Islet precursor cell (in vitro differentiated cells): ENCODE results near the gene ZNF532.

ENCODE experiments used
- DNase-seq: peaks from one replicate; pipeline ENCODE4 v3.0.0-alpha.2; 2018

The ZNF532 gene

DNA sequence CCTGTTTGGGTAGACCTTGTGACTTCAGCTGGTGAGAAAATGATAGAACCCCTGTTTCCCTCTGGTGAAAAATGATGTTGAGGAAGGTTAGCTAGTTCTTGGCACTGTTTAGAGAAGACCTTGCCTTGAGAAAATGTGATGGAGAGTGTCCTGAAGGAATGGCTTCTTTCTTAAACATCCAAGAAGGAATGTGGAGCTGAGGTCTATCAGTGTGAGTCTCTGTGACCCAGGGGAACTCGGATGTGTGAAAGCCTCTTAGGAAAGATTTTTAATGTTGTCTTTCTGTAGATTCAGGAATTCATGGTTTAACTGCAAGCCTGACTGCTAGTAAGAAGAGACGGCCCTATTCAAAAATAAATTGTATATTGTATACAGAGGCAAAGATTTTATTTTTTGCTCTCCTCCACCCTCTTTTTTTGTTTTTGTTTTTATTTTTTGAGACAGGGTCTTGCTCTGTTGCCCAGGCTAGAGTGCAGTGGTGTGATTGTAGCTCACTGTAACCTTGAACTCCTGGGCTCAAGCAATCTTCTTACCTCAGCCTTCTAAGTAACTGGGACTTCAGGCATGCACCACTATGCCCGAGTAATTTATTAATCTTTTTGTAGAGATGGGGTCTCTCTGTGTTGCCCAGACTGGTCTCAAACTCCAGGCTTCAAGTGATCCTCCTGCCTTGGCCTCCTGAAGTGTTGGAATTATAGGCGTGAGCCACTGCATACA lies 87.5 kb downstream of the ZNF532 start:
- no peak for DNase-seq

DNA sequence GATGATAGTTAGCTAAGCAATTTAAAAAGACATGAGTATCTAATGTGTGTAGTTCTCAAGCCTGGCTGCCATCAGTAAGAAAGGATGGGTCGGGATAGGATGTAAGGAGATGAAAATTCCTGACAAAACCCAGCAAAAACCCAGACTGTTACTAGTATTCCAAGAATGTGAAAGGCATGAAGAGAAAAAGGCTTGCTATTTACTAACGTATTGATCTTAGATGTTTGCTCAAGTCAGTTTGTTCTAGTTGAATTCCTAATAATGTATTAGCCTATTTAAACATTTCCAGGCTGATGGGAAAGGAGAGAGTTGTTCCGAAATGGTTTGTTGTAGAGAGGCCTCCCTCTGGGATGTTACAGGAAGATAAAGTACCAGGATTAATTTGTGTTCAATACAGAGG lies 88.2 kb downstream of the ZNF532 start:
- DNase-seq = no peak

DNA sequence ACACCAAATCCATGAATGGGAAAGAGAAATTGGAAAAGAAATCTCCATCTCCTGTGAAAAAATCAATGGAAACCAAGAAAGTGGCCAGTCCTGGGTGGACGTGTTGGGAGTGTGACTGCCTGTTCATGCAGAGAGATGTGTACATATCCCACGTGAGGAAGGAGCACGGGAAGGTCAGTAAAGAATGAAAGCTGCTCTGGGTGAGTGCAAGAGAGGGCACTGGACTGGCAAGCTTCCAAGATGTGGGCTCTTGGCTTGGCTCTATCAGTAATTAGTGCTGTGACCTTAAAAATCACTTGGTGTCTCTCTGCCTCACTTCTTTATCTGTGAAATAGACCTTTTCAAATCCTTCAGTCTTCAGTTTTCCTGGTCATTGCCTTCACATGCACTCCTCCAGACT lies 89.0 kb downstream of the ZNF532 start:
- DNase-seq = no peak

DNA sequence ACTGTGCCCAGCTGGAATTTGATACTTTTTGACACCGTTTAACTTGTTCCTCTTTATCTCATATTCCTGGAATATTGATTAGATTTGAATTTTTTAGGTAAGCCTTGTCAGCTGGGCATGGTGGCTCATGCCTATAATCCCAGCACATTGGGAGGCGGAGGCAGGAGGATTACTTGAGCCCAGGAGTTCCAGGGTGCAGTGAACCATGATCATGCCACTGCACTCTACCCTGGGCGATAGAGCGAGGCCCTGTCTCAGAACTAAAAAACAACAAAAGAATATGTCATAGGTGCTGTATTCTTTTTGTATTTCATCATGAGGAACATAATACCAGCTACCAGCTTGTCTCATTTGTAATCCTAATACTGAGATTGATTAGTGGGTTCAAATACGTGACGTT lies 90.3 kb downstream of the ZNF532 start:
- no peak for DNase-seq

DNA sequence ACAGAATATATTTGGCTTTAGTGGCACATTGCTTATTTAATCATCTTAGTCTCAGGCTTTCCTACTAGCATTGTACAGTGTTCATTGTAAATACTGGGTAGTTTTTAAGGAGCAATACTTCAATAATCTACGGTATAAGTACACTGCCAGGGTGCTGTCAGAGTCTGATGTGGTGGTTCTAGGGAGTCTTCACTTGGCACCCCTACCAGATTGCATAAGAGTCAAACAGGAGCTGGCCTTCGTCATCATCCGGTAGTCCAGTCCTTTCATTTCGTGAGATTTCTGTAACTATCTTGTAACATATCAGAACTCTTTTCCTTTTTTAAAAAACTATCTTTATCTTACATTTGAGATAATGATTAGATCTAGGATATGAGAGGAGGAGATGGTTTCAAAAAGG lies 91.1 kb downstream of the ZNF532 start:
- no peak for DNase-seq

DNA sequence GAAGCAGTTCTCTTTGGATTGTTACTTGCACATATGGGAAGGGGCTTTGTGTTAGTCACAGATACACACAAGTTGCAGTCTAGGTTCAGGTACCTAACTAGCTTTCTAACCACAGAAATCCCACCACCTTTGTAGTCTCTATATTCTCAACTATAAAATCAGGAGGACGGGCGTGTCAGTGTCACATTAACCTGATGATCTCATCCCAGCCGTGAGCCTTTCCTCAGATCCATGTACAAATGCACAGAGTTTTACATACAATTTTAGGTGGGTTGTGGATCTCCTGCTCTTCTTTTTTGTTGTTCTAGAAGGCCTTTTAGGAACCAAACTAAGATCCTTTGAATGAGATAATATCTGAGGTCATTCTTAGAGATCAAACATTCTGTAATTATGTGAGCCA lies 94.0 kb downstream of the ZNF532 start:
- no peak for DNase-seq

DNA sequence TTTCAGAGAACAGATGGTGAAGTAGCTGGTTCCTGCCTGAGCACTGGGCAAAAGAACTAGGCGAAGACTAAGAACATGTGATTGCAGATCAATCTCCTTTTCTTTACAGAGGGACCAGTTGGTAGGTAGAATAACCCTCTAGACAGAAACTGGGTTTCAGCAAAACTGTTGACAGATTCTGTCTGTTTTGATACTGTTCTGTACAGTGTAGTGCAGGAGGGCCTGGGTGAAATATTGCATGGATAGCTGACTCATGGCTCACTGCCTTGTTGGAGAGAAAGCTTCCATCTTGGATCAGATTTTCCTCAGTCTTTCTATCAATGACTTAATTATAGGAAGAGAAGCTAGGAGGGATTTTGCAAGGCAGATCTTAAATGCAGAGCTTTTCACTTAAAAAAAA lies 95.8 kb downstream of the ZNF532 start:
- no peak for DNase-seq

DNA sequence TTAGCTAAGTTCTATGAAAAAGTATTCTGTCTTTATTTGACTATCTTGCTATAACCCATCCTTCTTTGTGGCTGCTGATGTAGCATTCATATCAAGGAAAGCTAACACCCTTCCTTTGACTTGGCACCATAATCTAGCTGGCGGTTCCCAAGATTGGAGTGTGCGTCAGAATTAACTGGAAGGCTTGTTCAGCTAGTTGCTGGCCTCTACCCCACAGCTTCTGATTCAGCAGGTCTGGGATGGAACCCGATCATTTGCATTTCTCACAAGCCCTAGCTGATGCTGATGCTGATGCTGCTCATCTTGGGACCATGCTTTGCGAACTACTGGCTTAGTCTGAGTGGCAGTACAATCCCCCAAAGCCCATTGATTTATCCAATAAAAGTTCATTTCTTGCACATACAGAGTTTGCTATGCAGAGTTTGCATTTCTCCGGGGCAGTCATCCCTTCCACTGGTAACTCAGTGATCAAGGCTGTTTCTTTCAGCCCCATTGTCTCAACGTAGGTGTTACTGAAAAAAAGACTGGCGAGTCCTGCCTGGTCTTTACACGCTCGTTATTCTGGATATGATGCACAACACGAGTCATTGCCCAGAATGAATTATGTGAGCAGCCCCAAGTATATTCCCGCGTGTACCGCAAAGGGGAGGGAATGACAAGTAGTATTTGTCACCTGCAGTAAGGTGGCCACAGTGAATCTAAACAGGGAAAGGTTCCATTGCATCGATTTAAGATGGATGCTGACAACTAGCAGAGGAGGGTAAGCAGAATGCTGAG lies 96.5 kb downstream of the ZNF532 start:
- DNase-seq = no peak

DNA sequence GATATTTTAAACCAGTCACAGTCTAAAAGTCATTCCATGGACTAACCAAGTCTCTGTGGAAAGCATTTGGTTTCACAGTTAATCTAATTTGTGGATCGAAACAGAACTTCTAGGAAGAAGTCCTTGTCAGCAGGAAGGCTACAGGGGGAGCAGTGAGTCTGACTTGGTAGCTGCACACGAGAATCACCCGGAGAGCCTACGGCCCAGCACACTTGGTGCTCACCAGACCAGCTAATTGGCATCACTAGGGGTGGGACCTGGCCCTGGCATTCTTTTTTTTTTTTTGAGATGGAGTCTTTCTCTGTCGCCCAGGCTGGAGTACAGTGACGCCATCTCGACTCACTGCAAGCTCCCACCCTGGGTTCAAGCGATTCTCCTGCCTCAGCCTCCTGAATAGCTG lies 97.7 kb downstream of the ZNF532 start:
- DNase-seq = no peak

DNA sequence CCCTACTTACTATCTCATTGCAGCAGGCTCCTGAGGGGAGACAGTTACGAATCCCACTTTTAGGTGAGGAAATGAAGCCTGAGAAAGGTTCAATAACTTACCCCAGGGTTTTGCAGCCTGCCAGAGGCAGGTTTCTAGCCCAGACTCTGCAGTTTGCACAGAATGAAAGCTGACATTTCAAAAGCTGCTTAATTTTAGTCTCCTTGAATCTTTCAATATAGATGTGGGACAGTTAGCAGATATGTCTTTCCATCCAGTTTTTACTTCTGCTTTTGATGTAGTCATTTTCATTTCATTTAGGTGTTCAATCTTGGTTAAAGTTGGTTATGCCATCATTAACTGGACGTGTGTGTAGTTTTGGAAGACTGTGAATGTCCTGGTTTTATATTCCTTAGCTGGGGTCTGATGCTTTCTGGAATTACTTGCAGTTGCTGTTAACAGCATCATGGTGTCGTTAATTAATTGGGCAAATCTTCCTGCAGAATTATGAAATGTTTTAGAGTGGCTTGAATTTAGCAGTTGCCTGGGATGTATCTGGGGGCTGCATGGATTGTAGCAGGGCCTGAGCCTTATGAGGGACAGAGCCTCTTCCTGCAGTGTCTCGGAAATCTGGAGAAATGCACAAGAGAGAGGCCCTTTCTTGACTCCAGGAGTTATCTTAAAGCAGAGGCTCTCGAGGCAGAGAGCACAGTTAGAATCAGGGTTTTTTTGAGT lies 100.8 kb downstream of the ZNF532 start:
- no peak for DNase-seq

DNA sequence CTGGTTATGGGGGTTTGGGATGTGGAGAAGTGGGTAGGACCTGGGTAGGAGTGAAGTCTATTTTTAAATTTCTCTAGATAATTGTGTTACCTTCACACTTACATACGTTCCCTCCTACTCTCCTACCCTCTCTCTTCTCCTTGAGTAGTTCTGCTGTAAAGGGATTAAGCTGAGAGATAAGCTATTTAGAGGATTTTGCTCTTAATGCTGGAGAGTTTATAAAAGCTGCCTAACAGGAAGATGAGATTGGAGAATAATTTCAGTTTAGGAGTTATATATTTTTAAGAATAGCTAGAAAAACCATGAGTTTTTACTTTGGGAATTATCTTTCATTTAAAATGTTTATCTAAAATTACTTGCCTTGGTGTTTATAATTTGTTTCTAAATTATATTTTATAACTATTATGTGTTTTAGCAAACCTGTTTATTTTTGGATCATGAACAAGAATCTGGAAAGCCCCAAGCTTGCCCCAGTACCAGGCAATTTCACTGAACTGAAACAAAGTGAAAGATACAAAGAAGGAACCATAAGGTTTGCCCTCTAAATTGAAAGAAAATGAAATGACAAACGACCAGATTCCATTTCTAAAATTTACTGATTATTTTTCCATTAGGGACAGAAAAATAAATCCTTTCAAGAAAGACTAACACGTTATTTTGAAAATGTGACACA lies 101.5 kb downstream of the ZNF532 start:
- DNase-seq = no peak

DNA sequence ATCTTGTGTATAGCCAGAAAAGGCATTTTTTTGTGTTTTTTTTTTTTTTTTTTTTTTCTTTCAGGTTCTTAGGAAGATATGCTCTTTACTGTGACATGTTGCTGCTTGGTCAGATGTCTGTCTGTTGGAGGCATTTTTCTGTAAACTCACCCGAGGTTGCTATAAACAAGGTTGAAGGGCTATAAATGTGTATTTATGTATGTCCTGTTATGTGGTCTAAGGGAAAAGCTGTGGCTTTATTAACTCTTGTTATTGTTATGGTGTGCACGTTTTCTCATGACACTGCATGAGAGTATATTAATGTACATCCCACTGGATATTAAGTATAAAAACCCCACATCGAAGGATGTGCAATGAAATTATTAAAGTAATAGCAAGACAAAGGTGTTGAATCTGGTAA lies 102.0 kb downstream of the ZNF532 start:
- no peak for DNase-seq

DNA sequence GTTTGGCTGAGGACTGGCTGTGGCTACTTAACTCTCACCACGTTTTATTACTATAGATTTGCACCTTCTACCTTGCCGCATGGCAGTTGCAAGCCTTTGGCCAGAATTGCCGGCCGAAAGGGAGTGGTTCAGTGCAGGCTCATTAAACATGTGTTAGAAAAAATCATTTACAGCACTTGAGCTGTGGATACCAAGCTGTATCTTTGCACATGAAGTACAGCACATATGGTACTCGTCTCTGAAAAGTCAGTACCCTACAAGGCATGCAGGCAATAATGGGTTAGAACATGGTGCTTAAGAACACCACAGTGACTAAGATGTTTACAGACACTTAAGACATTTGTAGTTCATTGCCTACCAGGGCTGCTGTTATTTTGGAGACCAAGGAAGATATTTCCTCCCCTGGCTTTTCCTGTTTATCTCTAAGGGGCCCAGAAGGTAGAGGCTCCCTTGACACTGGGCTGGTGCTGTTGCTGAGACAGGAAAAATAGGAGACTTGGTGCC lies 103.1 kb downstream of the ZNF532 start:
- no peak for DNase-seq

DNA sequence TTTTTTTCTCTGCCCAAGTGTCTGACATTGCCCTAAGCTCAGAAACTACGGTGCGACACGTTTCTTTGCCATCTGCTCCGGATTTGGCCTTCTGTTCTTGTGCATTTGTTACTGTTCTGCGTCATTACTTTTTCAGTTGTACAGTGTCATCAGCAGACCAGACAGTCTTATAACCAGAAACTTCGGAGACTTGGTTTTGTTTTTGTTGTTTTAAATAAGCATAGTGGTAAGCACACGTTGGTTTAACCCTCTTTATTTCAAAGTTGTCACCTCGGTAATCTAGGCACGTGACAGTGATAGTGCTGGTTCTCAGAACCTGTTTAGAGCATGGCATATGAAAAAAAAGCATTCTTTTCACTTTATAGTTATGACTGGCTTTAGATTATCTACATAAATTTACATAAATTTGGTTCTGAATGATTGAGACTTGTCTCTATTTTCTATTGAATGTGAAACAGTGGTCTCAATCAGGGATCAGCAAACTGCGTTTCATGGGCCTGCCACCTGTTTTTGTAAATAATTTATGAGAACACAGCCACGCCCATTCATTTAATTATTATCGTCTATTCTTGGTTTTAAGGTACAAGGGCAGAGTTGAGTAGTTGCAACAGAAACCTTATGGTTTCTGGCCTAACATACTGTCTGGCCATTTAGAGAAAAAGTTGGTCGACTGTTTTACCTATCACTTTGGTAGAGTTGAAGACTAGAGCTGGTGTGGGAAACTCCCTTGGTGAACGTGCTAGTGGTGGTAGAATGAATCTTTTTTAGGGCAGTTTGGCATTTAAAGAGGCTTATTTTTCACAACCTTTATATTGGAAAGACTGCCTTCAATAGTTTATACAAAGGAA lies 106.5 kb downstream of the ZNF532 start:
- no peak for DNase-seq

DNA sequence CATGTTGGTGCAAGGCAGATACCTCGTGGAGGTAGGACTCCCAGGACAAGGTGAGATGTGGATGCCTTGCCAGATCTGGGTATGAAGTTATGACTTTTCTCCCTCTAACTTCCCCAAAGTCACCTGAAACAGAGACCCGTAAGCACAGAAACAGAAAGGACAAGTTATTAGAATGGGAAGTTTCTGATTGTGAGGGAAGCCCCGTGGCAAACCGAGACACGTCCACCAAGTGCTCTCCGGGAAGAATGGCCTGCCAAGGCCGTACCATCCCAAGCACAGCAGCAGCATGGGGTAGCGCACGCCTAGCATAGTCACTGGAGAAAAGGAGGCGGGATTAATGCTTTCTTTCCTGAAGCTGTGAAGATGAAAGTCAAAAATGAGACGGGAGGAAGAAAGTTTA lies 110.6 kb downstream of the ZNF532 start:
- no peak for DNase-seq

DNA sequence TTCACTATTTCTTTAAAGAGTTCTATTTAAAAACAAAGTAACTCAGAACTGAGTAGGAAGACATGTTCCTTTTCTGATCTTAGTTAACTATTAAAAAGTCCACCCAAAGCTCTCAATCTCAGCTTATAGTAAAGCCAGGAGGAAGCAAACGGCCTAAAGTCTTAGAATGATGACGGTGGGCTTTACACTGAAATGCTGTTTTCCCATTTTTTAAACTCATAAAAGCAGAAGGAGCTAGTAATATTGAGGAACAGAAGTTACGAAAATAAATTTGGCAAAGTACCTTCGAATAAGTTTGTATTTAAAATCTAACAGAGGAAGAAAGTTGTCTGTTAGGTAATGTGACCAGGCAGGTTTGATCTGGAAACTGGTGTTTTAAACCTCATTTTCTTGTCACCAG lies 111.1 kb downstream of the ZNF532 start:
- no peak for DNase-seq

DNA sequence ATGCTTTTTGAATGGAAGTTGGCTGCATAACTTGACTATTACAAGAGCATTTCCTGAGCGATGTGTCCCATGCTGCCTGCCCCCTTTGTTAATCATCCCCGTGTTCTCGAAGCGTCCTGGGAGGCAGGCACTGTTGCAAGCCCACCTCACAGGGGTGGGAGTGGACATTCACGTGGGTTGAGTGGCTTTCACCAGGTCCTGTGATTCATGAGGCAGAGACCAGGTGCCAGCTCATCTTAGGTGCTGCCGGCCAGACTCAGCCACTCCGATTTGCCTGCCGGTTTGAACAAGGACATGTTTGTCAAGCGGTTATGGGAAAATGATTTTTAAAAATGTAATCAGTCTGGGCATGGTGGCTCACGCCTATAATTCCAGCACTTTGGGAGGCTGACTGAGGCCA lies 112.5 kb downstream of the ZNF532 start:
- peak; percentile 68 for DNase-seq

DNA sequence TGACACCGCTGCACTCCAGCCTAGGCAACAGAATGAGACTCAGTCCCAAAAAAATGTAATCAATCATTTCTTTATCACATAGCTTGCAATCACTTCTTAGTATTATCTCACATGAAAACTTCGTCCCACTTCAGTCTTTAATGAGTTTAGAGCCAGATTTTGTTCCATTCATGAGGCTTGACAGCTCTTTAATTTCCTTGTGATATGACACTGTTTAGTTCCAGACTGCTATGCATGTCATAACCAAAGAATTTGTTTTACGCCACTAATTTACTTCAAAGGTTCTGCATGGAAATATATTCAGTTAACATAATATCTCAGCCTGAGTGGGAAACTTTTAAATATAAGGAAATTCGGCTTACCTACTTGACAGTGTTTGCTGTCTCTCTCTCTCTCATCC lies 113.1 kb downstream of the ZNF532 start:
- no peak for DNase-seq

DNA sequence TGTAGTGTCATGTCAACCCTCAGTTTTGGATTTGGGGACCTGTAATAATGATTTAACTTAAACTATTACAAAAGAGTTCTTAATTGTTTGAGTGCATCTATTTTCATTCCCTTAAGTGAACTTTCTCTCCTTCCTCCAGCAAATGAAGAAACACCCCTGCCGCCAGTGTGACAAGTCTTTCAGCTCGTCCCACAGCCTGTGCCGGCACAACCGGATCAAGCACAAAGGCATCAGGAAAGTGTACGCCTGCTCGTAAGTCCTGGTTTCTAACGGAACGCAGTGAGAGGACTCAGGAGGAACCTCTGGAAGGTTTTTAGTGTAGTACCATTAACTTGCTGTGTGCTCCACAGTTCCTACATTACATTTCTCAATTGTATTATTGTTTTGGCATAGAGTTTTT lies 114.2 kb downstream of the ZNF532 start:
- no peak for DNase-seq

DNA sequence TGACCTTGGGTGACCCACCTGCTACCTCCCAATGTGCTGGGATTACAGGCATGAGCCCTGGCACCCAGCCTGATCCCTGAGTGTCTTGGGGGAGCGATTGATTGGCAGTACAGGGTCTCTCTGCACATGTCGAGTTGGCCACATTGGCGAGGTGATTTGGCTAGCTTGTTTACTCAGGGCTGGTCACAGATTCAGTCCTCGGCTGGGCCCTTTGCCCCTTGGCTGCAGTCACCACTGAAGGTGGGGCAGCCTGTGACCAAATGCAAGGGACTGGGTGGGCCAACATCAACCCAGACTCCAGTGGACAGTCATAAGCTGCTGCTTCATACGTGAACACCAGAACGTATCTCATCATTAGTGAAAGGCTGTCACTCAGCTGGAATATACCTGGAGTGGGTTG lies 114.9 kb downstream of the ZNF532 start:
- DNase-seq = no peak

DNA sequence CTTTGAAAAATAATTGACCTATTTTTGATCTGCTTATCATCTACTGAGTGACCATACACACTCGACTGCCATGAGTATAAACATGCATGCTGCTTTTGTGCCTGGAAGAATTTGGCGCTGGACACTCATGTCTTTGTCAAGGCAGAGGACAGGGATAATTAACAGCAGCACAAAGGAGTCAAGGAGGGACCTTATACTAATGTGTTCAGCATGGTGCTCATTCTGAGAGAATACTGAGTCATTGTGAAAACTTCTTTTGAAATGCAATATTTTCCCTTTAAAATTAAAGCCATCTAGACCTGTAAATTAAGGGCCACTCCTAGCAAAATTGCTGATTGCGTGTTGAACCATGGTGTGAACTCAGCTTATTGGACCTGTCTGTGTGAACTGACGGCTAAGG lies 116.3 kb downstream of the ZNF532 start:
- DNase-seq = no peak
